Measurements from ENCODE around the gene SGIP1.
"Not testable (repeated sequence)": the region's sequence is repeated elsewhere in the genome, so short reads cannot be mapped to it uniquely, and the experiment has no call there.

Gene SGIP1

GRCh38 chr1:66731170-66731865, 197.4 kb downstream of the SGIP1 start:
- no peak for DNase-seq (ENCODE audit: low spot score)

DNA sequence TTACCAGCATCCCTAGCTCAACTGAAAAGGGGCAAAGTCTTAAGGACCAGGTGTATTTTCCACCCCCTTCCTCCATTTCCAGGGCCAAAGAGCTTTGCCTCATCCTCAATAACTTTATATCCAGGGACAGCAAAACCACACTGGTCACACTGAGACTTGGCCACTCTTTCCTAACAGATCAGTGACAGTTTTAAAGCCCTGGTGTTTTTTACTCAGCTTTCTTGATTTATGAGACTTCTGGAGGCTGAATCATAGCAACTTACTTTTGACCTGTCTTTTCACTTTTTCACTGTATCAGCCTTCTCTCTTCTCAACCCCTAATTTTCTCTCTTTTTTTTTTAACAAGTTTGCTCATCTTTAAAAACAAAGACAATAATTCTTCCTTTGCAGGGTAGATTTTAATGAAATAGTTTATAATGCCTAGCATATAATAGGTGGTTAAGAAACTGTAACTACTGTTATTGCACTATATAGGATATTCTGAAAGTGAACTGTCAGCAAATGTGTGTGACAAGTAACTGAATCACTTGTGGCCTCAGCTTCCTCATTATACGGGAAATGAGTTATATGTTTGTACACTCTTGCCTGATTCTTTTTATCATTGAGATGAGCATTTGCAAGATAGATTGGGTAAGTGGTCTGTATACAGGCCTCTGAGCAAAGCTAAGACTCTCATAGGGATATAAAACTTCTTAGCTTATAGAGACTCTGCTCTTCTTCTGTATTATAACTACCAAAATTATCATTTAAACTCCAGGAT, 198.6 kb downstream of the SGIP1 start:
- no peak for DNase-seq (ENCODE audit: low spot score)

DNA sequence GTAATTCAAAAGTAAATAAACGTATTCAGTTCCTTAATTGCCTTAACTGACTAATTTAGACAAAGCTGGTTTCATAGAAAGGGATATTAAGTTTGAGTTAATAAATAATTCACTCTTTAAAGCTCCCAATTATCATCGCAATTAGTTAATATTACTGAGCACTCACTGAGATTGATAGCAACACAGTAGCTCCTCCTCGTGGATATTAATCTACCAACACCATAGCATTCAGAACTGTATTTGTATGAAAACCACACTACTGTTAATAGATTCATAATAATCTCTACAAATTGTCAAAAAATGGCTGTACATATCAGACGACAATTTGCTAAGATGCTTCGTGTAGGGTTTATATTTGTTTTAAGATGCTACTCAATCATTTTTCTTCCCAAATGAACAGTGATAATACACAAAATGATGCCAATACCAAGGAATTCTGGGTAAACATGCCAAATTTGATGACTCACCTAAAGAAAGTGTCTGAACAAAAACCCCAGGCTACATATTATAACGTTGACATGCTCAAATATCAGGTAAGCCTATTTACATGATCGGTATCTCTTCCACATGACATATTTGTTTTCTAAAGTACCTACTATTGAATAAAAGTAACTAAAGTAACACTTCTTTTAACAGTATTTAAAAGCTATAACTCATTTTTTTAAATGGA, 199.5 kb downstream of the SGIP1 start:
- DNase-seq (ENCODE audit: low spot score) = no peak

- DNase-seq (ENCODE audit: low spot score) = not testable (repeated sequence)
These were observed 200.6 kb downstream of the SGIP1 start for GRCh38 chr1:66734531-66734930.

- DNase-seq (ENCODE audit: low spot score) = no peak
These were observed 203.9 kb downstream of the SGIP1 start for GRCh38 chr1:66737836-66738235.

GRCh38 chr1:66739401-66740157, 205.6 kb downstream of the SGIP1 start:
- no peak for DNase-seq (ENCODE audit: low spot score)

GRCh38 chr1:66745451-66745850, 211.5 kb downstream of the SGIP1 start:
- DNase-seq (ENCODE audit: low spot score) = no peak

DNA sequence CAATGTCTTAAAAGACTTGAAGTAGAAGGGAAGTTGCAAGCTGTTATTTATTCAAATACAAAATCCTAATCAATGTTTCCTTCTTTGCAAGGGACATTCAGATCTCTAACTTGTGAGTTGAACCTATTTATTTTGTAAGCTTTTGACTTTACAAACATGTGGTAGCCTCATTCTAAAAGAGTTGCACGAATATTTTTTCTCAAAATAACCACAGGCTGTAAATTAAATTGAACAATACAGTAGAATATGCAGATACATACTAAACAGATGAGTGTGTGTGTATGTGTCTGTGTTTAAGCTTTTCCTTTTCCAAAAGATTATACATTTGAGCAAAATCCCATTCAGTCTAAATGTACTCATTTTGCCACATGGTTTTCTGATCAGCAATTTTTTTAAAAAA, 213.5 kb downstream of the SGIP1 start:
- no peak for DNase-seq (ENCODE audit: low spot score)

DNA sequence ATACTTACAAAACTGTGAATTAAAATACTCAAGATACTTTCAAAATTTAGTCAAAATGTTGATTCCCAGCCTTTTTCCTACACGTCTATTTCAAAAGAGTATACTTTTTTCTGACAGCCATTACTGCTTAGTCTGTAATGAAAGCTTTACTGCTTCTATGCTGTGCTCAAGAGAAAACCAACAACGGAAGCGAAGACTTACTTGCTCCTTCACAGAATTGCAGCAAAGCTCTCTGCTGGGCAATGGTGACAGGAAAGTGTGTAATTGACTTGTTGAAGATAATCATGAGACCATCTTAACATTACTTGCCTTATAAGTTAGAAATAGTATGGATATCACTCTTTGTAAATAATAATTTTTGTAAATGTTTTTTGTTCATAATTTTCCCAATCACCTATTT, 216.6 kb downstream of the SGIP1 start:
- no peak for DNase-seq (ENCODE audit: low spot score)

DNA sequence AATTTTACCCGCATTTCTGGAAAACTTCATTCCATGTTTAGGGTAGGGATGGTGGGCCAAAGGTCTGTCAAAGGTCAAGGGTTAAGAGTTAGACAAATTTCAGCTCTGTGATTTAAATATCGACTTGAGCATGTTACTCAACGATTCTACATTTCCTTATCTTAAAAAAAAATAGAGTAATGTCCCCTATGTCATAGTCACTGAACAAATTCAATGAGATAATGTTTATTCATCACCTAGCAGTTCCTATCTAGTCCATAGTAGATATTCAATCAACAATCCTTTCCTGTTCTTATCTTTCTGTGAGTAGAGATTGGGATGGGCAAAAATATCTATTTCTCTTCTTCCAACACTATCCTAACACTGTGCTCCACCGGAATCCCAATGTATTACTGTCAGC, 217.2 kb downstream of the SGIP1 start:
- no peak for DNase-seq (ENCODE audit: low spot score)

- peak; percentile 68 for DNase-seq (ENCODE audit: low spot score)
These were observed 218.1 kb downstream of the SGIP1 start, which contains the start of gene DYNLT5 for GRCh38 chr1:66752000-66752592. DYNLT5 (plus strand) TSS chr1:66752459; CDS start chr1:66754659, 2,200 bp downstream.

- no peak for DNase-seq (ENCODE audit: low spot score)
These were observed 218.9 kb downstream of the SGIP1 start for GRCh38 chr1:66752671-66753371.

- DNase-seq (ENCODE audit: low spot score) = no peak
These were observed 223.8 kb downstream of the SGIP1 start for GRCh38 chr1:66757722-66758240.

GRCh38 chr1:66758241-66758755, 224.3 kb downstream of the SGIP1 start:
- DNase-seq (ENCODE audit: low spot score) = peak; percentile 39

DNA sequence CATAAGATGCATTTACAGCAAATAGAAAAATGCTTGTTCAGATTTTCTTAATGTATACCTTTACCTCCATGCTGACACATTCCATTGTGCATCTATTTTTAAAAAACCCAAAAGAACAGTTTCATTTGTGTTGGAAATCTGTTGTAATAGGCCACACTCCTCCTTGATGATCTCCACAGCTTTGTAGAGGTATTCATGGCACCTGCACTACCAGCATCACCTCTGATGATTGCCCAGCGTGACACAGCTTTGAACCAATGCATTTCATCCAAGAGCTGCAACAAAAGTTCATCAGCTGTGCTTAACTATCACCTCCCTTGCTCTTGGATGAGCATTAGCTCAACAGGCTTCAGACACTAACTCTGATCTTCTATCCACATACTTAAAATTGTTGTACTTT, 226.6 kb downstream of the SGIP1 start:
- no peak for DNase-seq (ENCODE audit: low spot score)

GRCh38 chr1:66761221-66761620, 227.3 kb downstream of the SGIP1 start:
- DNase-seq (ENCODE audit: low spot score) = no peak

DNA sequence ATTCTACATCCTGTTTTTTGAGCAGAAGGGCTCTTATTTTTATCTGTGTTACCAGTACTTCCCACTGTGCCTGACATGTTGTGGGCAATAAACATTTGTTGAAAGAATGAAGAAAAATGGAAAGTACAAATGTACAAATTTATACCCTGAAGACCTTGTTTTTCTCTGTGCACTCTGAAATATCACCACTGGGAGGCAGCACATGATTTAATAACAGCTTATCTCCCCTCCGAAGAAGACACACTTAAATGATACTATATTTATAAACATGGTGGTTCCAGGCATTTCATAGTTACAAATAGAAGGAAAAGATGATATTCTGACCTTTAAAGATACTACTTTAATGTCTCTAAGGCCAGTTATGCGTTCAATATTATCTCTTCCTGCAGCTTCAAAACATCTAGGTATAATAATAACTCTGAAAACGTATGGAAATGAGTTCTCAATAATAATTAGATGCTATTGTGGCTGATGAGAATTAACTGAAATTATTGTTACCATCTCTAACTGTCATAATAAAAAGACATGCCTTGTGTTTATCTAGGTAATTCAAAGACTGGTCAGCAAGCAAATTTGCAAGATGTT, 231.1 kb downstream of the SGIP1 start:
- peak; percentile 70 for DNase-seq (ENCODE audit: low spot score)

DNA sequence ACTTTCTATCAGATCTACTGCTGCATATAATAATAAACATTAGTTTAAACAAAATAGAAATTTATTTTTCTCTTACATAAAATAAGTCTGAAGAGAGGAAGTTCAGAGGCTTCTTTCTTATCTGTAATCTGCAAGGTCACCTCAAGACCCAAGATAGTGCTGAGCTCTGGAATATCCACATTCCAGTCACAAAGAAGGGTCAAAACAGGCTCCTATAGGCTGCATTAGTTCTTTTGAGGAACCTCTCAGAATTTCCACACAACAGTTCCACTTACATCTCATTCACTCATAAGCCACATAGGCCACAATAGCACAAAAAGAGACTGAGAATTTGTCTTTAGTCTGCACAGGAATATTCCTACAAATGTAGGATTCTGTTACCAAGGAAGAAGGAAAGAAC, 233.7 kb downstream of the SGIP1 start:
- DNase-seq (ENCODE audit: low spot score) = no peak

DNA sequence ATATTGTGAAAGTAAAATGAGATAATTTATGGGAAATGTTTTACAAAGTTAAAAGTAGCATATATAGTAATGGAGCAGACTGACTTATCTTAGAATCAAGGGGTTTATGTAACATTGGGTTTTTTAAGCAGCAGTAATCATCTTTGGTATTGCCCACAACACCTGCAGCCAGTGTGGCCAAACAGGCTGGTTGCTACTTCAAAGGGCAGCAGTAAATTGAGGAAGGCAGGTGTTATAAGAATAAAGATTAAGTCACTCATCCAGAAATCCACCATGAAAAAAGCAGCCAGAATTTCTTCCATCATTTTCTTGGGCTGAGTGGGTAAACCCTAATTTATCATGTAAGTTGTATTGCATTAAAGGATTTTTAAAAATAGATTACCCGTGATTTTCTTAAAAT, 235.0 kb downstream of the SGIP1 start:
- no peak for DNase-seq (ENCODE audit: low spot score)

GRCh38 chr1:66769512-66770229, 235.7 kb downstream of the SGIP1 start:
- no peak for DNase-seq (ENCODE audit: low spot score)

Data from Ammon's horn (tissue), 1 donor.